Hepatocyte (in vitro differentiated cells): ENCODE measurements around the gene LRRC8D. TPM values are rescaled to one million over a fixed set of nuclear protein-coding genes. Genes with fewer than 3 reads are reported as not detected.

Experiments
- DNase-seq: peaks from one replicate; pipeline ENCODE4 v3.0.0-alpha.2; 2016; ENCODE audit warnings: low spot score
- H2AFZ ChIP-seq: fragments of 200-600 bp; sonication (generic); 2 replicates; pipeline ENCODE4 v1.6.0; 2016; ENCODE audit warnings: antibody characterized with exemption, mild to moderate bottlenecking
- H3K27ac ChIP-seq: fragments of 200-600 bp; sonication (generic); 2 replicates; pipeline ENCODE4 v1.5.1; 2016; ENCODE audit warnings: mild to moderate bottlenecking
- H3K27me3 ChIP-seq: fragments of 200-600 bp; sonication (generic); 2 replicates; pipeline ENCODE4 v1.6.1; 2016
- H3K36me3 ChIP-seq: fragments of 200-600 bp; sonication (generic); replicated peaks from 2 replicates; pipeline ENCODE4 v1.5.1; 2016; ENCODE audit warnings: low read depth; ENCODE audit not compliant: insufficient read depth
- H3K4me1 ChIP-seq: fragments of 200-600 bp; sonication (generic); 2 replicates; pipeline ENCODE4 v1.5.1; 2016; ENCODE audit warnings: mild to moderate bottlenecking, moderate library complexity; ENCODE audit not compliant: insufficient read depth
- H3K4me2 ChIP-seq: fragments of 200-600 bp; sonication (generic); 2 replicates; pipeline ENCODE4 v1.6.0; 2016
- H3K4me3 ChIP-seq: fragments of 200-600 bp; sonication (generic); 2 replicates; pipeline ENCODE4 v1.5.1; 2016; ENCODE audit warnings: mild to moderate bottlenecking
- H3K79me2 ChIP-seq: fragments of 200-600 bp; sonication (generic); 2 replicates; pipeline ENCODE4 v1.6.0; 2017; ENCODE audit warnings: mild to moderate bottlenecking
- H3K9me2 ChIP-seq: fragments of 200-600 bp; sonication (generic); replicated peaks from 2 replicates; pipeline ENCODE4 v1.6.0; 2017; ENCODE audit warnings: mild to moderate bottlenecking; ENCODE audit not compliant: insufficient read depth
- H3K9me3 ChIP-seq: fragments of 200-600 bp; sonication (generic); 2 replicates; pipeline ENCODE4 v1.5.1; 2016; ENCODE audit warnings: low read depth, mild to moderate bottlenecking
- H4K20me1 ChIP-seq: fragments of 200-600 bp; sonication (generic); 2 replicates; pipeline ENCODE4 v1.6.0; 2016; ENCODE audit warnings: mild to moderate bottlenecking; ENCODE audit not compliant: insufficient read depth, poor library complexity, severe bottlenecking
- CTCF ChIP-seq: fragments of 200-600 bp; sonication (generic); IDR thresholded peaks from 2 replicates; pipeline ENCODE4 v1.5.1; 2016; ENCODE audit warnings: antibody characterized with exemption, mild to moderate bottlenecking; ENCODE audit not compliant: poor library complexity
- EZH2 ChIP-seq: fragments of 200-600 bp; sonication (generic); IDR thresholded peaks from 2 replicates; pipeline ENCODE4 v1.6.1; 2016; ENCODE audit warnings: antibody characterized with exemption, mild to moderate bottlenecking, borderline replicate concordance
- EZH2phosphoT487 ChIP-seq: fragments of 200-600 bp; sonication (generic); IDR thresholded peaks from one replicate; pipeline ENCODE4 v1.6.1; 2018; ENCODE audit warnings: antibody characterized with exemption, mild to moderate bottlenecking, low read depth, moderate library complexity; ENCODE audit not compliant: unreplicated experiment, severe bottlenecking
- WGBS: methylation state at CpG from one replicate; pipeline ENCODE4 v1.1.6; 2016; ENCODE audit warnings: low lambda C conversion rate; ENCODE audit errors: missing lambda C conversion rate; 5-methylcytosine and 5-hydroxymethylcytosine counted together
- polyA plus RNA-seq: library from polyadenylated mRNA; unstranded; fragments of >200 nt; fragmentation: Nextera tagmentation; extraction: Ambion mirVana; gene quantifications from 2 replicates; pipeline ENCODE4 v1.2.1, GENCODE V29; 2016
- total RNA-seq: library from RNA; depleted of rRNA; stranded (reverse); fragments of >200 nt; gene quantifications from 2 replicates; pipeline ENCODE4 v1.2.3, GENCODE V29; 2014

Gene LRRC8D
- total and polyA plus RNA-seq, 2 experiments from 2014 or later = 15.1 to 28.9 TPM

- no peak overlapping the region for H3K4me3 ChIP-seq
- WGBS = 36% methylated on average over 7 of the region's 7 CpGs
- no peak overlapping the region for H2AFZ ChIP-seq
- DNase-seq = no peak
- H3K9me2 ChIP-seq = no peaks in the 10 kb centered on the region
- no peak overlapping the region for H3K27ac ChIP-seq
- H3K4me2 ChIP-seq = peak overlapping the region; percentile 38
- no peaks in the 10 kb centered on the region for H3K27me3 ChIP-seq
- no peaks in the 10 kb centered on the region for H3K9me3 ChIP-seq
- no peaks in the 10 kb centered on the region for H3K36me3 ChIP-seq
- peaks cover 73% of the 10 kb centered on the region for H3K79me2 ChIP-seq
- TF ChIP-seq EZH2phosphoT487 = no peak
- no peak for TF ChIP-seq EZH2
- TF ChIP-seq CTCF = no peak
- H3K4me1 ChIP-seq = peaks cover 22% of the 10 kb centered on the region
- H4K20me1 ChIP-seq = no peaks in the 10 kb centered on the region
Measured at GRCh38 chr1:89831462-89832120, 10.8 kb downstream of the LRRC8D start.

GRCh38 chr1:89832496-89833127, 11.8 kb downstream of the LRRC8D start:
- no peaks in the 10 kb centered on the region for H3K9me2 ChIP-seq
- H3K27me3 ChIP-seq = no peaks in the 10 kb centered on the region
- H4K20me1 ChIP-seq = no peaks in the 10 kb centered on the region
- no peak overlapping the region for H2AFZ ChIP-seq
- H3K4me1 ChIP-seq = peaks cover 30% of the 10 kb centered on the region
- 60% methylated on average over 6 of the region's 6 CpGs for WGBS
- TF ChIP-seq EZH2phosphoT487 (no peak), CTCF (no peak), EZH2 (no peak)
- no peaks in the 10 kb centered on the region for H3K9me3 ChIP-seq
- H3K36me3 ChIP-seq = no peaks in the 10 kb centered on the region
- no peak overlapping the region for H3K4me3 ChIP-seq
- no peak for DNase-seq
- H3K4me2 ChIP-seq = peak overlapping the region; percentile 38
- no peak overlapping the region for H3K27ac ChIP-seq
- H3K79me2 ChIP-seq = peaks cover 64% of the 10 kb centered on the region

GRCh38 chr1:89833183-89834082, 12.6 kb downstream of the LRRC8D start:
- H3K4me2 ChIP-seq = no peak overlapping the region
- no peaks in the 10 kb centered on the region for H3K9me2 ChIP-seq
- no peaks in the 10 kb centered on the region for H3K36me3 ChIP-seq
- H3K9me3 ChIP-seq = no peaks in the 10 kb centered on the region
- H3K27me3 ChIP-seq = no peaks in the 10 kb centered on the region
- H2AFZ ChIP-seq = no peak overlapping the region
- H4K20me1 ChIP-seq = no peaks in the 10 kb centered on the region
- no peak overlapping the region for H3K27ac ChIP-seq
- 74% methylated on average over 7 of the region's 7 CpGs for WGBS
- H3K4me1 ChIP-seq = peaks cover 30% of the 10 kb centered on the region
- DNase-seq = no peak
- TF ChIP-seq CTCF (no peak), EZH2 (no peak), EZH2phosphoT487 (no peak)
- no peak overlapping the region for H3K4me3 ChIP-seq
- peaks cover 58% of the 10 kb centered on the region for H3K79me2 ChIP-seq
